Hippocampal formation (tissue), 2 donors: ENCODE data around the gene NUP62.
A peak's percentile ranks its signal among the peaks of the same experiment; 100 is the strongest.
"Not testable (repeated sequence)": the region's sequence is repeated elsewhere in the genome, so short reads cannot be mapped to it uniquely, and the experiment has no call there.

Experiments
- DNase-seq, 2 donors: peaks; one replicate each; lab custom pipeline; 2025; lab: John Stamatoyannopoulos, UW

The NUP62 gene

GRCh38 chr19:49925486-49925885 lies 3.8 kb downstream of the NUP62 start:
- DNase-seq, result no peak

DNA sequence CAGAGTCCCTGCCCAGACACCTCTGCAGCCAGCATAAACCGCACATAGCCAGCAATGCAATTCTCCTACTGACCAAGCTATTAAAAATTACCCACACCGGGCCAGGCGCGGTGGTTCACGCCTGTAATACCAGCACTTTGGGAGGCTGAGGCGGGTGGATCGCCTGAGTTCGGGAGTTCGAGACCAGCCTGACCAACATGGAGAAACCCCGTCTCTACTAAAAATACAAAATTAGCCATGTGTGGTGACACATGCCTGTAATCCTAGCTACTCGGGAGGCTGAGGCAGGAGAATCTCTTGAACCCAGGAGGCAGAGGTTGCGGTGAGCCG lies 4.5 kb downstream of the NUP62 start:
- not testable (repeated sequence) for DNase-seq

GRCh38 chr19:49924004-49924880 lies 5.1 kb downstream of the NUP62 start:
- no peak for DNase-seq

- DNase-seq, result peak in 1 of 2 donors; percentile 27
These were observed 6.0 kb downstream of the NUP62 start for GRCh38 chr19:49923055-49924003.

DNA sequence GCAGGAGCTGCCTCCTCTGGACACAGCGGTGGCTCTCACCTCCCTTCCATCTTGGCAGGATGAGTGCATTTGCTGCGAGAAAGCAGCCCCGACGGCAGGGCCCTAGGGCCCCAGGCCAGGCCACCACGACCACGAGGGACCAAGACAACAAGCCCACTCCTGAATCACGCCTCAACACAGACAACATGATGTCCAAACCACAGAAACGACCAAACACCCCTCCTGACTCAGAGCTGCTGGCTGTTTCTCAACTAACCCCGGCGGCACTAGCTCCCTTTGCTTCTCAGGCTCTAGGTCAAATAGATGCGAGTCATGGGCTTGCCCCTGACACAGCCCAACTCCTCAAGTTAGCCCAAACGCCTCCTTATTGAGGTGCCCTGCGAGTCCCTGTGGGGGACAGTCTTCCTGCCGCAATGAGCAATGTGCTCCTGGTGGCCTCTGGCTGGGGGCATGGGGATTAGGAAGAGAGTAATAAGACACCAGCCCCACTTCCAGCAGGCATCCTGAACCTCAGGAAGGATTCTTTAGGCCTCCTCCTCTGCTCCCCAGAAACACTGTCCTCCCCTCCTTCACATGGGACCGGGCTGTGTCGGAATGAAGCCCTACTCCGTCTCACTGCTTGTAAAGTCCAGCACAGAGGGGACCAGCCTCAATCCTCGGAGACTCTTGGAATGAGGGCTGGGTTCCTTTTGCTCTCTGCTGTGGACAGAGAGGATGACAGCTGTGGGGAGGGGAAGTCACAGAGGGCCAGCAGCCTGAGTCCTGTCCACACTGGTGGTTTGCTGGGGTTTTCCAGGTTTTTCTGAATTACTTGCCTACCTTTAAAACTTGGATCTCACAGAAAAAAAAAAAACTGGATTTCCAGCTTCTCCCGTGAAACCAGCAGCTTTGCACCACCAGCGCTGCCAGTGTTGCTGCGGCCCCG lies 7.2 kb downstream of the NUP62 start:
- no peak for DNase-seq

DNA sequence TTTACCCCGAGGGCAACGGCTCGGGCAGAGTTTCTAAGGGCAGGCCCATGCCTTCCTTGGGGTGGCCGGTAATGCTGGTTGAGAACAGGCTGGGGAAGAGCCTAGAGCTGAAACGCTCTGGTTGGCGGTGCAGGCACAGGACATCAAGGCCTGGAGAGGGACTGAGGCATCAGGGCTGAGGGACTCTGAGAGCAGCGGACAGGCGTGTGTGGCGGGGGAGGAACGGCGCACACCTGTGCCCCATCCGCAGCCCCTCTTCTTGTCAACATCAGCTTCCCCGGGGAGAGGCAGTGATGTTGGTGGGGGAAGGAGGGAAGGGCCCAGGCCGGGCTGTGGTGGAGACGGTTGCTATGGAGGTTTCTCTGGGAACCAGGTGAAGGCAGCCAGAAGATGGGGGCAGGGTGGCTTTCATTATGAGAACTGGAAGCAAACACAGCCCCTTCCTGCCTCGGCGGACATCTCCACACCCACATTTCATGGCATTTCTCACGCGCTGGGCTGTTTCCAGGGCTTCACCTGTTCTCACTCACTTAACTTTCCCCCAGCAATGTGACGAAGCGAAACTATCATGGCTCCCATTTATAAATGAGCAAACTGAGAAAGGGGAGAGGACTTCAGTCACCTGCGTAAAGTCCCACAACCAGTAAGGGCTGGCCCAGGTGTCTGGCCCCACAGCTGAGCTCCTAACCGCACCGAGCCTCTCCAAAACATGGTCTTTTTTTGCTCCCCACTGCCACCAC lies 8.5 kb downstream of the NUP62 start:
- DNase-seq, result no peak

DNA sequence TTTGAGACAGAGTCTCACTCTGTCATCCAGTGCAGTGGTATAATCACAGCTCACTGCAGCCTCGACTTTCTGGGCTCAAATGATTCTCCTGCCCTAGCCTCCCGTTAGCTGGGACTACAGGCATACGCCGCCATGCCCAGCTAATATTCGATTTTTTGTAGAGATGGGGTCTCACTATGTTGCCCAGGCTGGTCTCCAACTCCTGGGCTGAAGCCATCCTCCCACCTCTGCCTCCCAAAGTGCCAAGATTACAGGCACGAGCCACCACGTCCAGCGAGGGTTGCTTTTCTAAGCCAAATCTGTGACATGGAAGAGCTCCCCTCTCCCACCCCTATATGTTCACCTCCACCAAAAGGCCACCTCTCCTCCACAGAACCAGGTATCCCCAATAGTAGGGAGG lies 11.2 kb downstream of the NUP62 start:
- DNase-seq, result no peak

- no peak for DNase-seq
These were observed 12.2 kb downstream of the NUP62 start for GRCh38 chr19:49916839-49917733.

DNA sequence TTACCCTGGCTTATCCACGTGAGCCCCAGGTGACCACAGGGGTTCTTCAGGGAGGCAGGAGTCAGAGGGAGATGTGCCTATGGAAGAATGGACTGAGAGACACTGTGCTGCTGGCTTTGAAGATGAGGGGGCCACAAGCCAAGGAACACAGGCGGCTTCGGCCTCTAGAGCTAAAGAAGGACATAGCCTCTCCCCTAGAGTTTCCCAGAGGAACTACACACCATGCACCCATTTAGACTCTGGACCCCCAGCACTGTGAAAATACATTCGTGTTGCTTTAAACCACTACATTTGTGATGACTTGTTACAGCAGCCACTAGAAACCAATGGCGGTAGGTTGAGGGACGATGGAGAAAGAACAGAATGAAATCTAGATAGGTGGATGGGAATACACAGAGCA lies 14.0 kb downstream of the NUP62 start:
- no peak for DNase-seq

- DNase-seq, result no peak
These were observed 15.6 kb downstream of the NUP62 start for GRCh38 chr19:49913720-49914119.

DNA sequence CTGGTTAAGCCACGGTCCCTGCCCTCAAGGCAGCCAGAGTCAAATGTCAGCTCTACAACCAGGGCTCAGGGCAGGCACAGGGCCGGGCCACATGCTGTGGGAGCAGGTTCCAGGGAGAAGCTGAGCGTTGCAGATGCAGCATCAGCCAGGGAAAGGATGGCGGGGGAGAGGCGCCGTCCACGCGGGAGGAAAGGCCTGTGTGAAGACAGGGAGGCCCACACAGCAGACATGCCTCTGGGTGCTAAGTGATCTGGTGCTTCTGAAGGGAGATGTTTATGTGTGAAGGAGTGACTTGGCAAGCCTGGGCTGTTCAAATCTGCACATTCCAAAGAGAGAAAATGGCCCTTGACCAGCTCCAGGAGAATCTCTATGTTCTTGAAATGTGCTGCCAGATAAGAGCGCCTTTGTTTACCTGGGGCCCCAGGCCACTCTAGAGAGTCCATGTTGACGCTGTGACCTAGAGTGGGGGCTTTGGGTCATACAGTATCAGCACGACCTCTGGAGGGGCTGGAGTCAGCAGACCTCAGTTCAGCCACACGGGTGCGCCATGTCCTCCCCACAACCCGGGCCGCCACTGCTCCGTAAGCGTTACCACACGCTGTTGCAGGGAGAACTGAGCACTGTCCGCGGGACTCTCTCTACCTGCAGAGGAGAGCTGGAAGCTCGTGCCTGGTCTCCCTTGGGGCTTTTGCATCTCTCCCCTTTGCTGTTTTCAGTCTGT lies 16.2 kb downstream of the NUP62 start:
- no peak for DNase-seq

GRCh38 chr19:49911381-49912145 lies 17.7 kb downstream of the NUP62 start:
- peak in 1 of 2 donors; percentile 36 for DNase-seq

- no peak for DNase-seq
These were observed 19.1 kb downstream of the NUP62 start for GRCh38 chr19:49910179-49910578.

- DNase-seq, result no peak
These were observed 20.6 kb downstream of the NUP62 start for GRCh38 chr19:49908480-49909420.

DNA sequence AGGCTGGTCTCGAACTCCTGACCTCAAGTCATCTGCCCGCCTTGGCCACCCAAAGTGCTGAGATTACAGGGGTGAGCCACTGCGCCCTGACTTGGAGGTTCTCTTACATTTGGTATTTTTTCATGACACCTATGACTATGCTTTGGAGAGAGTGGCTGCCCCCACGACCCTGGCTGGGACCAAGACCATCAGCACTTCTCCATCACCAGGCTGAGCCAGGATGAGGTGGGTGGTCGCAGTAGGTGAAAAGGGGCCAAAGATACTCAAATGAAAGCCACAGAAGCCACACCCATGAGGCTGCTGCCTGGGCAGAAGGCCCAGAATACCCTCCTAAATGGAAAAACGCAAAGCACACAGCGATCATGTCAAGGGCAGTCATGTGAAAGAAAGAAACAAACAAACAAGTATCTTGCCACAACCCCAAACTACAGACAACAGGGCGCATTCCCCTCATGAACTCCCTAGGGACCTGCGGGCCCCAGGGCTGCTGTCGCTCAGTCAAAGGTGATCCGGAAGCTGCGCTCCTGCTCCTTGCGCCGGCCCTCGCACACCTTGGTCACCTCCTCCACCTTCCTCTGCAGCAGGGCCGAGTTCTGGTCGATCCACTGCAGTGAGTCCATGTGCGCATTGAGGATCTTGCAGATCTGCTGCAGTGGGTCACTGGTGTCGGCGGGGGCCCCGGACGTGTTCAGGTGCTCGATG lies 21.4 kb downstream of the NUP62 start:
- DNase-seq, result no peak

DNA sequence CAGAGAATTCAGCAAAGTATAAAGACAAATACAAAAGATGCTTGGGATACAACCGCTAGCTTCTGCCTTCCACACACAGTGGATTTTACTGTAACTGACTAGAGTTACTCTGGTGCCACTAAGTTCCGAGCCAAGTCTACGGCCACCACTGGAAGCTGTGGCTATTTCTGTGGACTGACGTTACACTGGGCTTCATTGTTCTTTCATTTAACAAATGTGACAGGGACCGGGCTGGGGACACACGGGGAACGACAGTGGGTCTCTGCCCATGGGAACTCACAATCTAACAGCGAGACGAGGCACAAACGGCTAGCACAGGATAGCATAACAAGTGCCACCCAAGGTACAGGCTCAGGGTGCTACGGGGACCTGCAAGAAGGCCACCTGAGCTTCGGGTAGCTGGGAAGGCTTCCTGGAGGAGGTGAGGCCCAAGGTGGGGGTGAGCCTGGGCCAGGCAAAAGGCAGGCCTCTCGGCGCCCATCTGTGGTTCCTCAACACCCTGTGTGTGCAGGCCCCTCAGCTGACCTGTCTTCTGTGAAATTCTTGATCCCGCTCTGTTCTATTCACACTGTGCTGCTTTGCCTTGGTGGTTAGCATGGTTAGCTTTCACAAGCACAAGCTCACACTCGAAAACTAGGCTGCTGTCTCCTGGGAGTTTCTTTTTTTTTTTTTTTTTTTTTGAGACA lies 22.3 kb downstream of the NUP62 start:
- DNase-seq, result peak in 1 of 2 donors; percentile 37
